ENCODE data around the gene SNAPC2.

The SNAPC2 gene

DNA sequence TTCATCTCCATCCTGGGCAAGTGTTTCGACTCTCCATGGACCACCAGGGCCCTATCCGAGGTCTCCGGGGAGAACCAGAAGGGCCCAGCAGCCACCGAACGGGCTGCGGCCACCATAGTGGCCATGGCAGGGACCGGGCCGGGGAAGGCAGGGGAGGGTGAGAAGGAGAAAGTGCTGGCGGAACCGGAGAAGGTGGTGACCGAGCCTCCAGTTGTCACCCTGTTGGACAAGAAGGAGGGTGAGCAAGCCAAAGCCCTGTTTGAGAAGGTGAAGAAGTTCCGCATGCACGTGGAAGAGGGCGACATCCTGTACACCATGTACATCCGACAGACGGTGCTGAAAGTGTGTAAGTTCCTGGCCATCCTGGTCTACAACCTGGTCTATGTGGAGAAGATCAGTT, 21.2 kb upstream of the SNAPC2 start:
- ChIA-PET CTCF (interaction anchor here (1.8 kb wide), 1 partner anchor 29 kb away, joined by 6 read pairs; no protein-coding TSS in a partner anchor), POLR2A (interaction anchor here (1.0 to 1.6 kb wide), 4 partner anchors 10 to 24 kb away, joined by 3 to 7 read pairs (median 4); partner anchors contain the start of genes LRRC8E, PRR36 and SNAPC2)
- no peak for TF ChIP-seq TARDBP (IDR thresholded peaks at IDR 0.05)
- no peak for TF ChIP-seq ELF4 (IDR thresholded peaks at IDR 0.05)
- no peak for TF ChIP-seq L3MBTL2 (conservative IDR thresholded peaks at IDR 0.05)
- no peak for TF ChIP-seq HDGF (IDR thresholded peaks at IDR 0.05; ENCODE audit: borderline replicate concordance)
- no peak for TF ChIP-seq FOXA1 (IDR thresholded peaks at IDR 0.05)
- no peak for TF ChIP-seq SUZ12 (IDR thresholded peaks at IDR 0.05)
- TF ChIP-seq ZNF384 (IDR thresholded peaks at IDR 0.05), result no peak
- TF ChIP-seq LEF1 (IDR thresholded peaks at IDR 0.05; ENCODE audit: borderline replicate concordance), result no peak
- no peak for TF ChIP-seq SP1 (IDR thresholded peaks at IDR 0.05)
- TF ChIP-seq ARNT (IDR thresholded peaks at IDR 0.05), result no peak
- no peak for TF ChIP-seq FOXK2 (IDR thresholded peaks at IDR 0.05)
- no peak for TF ChIP-seq NFRKB (IDR thresholded peaks at IDR 0.05)
- TF ChIP-seq BHLHE40 (IDR thresholded peaks at IDR 0.05; ENCODE audit: borderline replicate concordance), result no peak
- TF ChIP-seq CTBP1 (IDR thresholded peaks at IDR 0.05; ENCODE audit: borderline replicate concordance), result no peak
- no peak for TF ChIP-seq FOXM1 (IDR thresholded peaks at IDR 0.05; ENCODE audit: borderline replicate concordance)
- TF ChIP-seq, protein P1, sequence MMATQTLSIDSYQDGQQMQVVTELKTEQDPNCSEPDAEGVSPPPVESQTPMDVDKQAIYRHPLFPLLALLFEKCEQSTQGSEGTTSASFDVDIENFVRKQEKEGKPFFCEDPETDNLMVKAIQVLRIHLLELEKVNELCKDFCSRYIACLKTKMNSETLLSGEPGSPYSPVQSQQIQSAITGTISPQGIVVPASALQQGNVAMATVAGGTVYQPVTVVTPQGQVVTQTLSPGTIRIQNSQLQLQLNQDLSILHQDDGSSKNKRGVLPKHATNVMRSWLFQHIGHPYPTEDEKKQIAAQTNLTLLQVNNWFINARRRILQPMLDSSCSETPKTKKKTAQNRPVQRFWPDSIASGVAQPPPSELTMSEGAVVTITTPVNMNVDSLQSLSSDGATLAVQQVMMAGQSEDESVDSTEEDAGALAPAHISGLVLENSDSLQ (IDR thresholded peaks at IDR 0.05), result no peak
- no peak for DNase-seq (ENCODE audit: extremely low spot score)

DNA sequence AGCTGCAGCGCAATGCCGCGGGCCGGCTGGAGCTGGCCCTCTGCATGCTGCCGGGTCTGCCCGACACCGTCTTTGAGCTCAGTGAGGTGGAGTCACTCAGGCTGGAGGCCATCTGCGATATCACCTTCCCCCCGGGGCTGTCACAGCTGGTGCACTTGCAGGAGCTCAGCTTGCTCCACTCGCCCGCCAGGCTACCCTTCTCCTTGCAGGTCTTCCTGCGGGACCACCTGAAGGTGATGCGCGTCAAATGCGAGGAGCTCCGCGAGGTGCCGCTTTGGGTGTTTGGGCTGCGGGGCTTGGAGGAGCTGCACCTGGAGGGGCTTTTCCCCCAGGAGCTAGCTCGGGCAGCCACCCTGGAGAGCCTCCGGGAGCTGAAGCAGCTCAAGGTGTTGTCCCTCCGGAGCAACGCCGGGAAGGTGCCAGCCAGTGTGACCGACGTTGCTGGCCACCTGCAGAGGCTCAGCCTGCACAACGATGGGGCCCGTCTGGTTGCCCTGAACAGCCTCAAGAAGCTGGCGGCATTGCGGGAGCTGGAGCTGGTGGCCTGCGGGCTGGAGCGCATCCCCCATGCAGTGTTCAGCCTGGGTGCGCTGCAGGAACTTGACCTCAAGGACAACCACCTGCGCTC, 20.3 kb upstream of the SNAPC2 start:
- CTCF ChIA-PET, result interaction anchor here (1.8 kb wide), 1 partner anchor 30 kb away, joined by 6 read pairs; no protein-coding TSS in a partner anchor
- POLR2A ChIA-PET, result interaction anchor here (1.0 to 2.7 kb wide), 8 partner anchors 11 to 44 kb away, joined by 3 to 14 read pairs (median 4); partner anchors contain the start of genes LRRC8E, PRR36 and SNAPC2
- TF ChIP-seq SUZ12 (IDR thresholded peaks at IDR 0.05), result no peak
- no peak for TF ChIP-seq NFRKB (IDR thresholded peaks at IDR 0.05)
- no peak for TF ChIP-seq HDGF (IDR thresholded peaks at IDR 0.05; ENCODE audit: borderline replicate concordance)
- no peak for TF ChIP-seq BHLHE40 (IDR thresholded peaks at IDR 0.05; ENCODE audit: borderline replicate concordance)
- TF ChIP-seq FOXK2 (IDR thresholded peaks at IDR 0.05), result no peak
- TF ChIP-seq SP1 (IDR thresholded peaks at IDR 0.05), result no peak
- no peak for TF ChIP-seq TARDBP (IDR thresholded peaks at IDR 0.05)
- no peak for TF ChIP-seq FOXM1 (IDR thresholded peaks at IDR 0.05; ENCODE audit: borderline replicate concordance)
- no peak for TF ChIP-seq L3MBTL2 (conservative IDR thresholded peaks at IDR 0.05)
- TF ChIP-seq, protein P1 (IDR thresholded peaks at IDR 0.05), result no peak
- TF ChIP-seq CTBP1 (IDR thresholded peaks at IDR 0.05; ENCODE audit: borderline replicate concordance), result no peak
- no peak for DNase-seq (ENCODE audit: extremely low spot score)

DNA sequence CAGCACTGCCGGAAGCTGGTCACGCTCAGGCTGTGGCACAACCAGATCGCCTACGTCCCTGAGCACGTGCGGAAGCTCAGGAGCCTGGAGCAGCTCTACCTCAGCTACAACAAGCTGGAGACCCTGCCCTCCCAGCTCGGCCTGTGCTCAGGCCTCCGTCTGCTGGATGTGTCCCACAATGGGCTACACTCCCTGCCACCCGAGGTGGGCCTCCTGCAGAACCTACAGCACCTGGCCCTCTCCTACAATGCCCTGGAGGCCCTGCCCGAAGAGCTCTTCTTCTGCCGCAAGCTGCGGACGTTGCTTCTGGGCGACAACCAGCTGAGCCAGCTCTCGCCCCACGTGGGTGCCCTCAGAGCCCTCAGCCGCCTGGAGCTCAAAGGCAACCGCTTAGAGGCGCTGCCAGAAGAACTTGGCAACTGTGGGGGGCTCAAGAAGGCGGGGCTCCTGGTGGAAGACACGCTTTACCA, 19.7 kb upstream of the SNAPC2 start:
- TF ChIP-seq, protein P1 (IDR thresholded peaks at IDR 0.05), result no peak
- TF ChIP-seq NFRKB (IDR thresholded peaks at IDR 0.05), result no peak
- ChIA-PET POLR2A (interaction anchor here (1.0 to 2.7 kb wide), 9 partner anchors 12 to 43 kb away, joined by 3 to 14 read pairs (median 5); partner anchors contain the start of genes LRRC8E, PRR36 and SNAPC2), CTCF (interaction anchor here (1.8 kb wide), 1 partner anchor 31 kb away, joined by 6 read pairs; no protein-coding TSS in a partner anchor)
- no peak for DNase-seq (ENCODE audit: extremely low spot score)

DNA sequence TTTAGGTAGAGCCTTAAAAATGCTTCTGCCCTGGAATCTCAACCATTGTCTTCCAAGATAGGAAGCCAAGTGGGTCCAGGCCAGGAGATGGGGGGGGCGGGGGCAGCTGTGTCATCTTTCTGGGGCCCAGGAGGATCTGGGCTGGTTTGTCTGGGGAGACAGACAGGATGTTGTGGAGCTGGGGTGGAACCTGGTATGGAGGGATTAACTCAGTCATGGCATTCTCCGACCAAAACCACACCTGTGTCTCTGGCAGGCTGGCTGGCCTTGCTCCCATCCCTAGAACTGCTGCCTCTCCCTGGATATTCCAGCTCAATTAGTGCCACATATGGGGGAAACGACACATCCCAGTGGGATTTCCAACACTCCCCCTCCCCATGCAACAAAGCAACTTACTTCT, 19.2 kb upstream of the SNAPC2 start:
- DNase-seq (ENCODE audit: extremely low spot score), result no peak
- TF ChIP-seq CTBP1 (IDR thresholded peaks at IDR 0.05; ENCODE audit: borderline replicate concordance), result no peak
- no peak for TF ChIP-seq FOXM1 (IDR thresholded peaks at IDR 0.05; ENCODE audit: borderline replicate concordance)
- TF ChIP-seq SUZ12 (IDR thresholded peaks at IDR 0.05), result no peak
- no peak for TF ChIP-seq FOXA1 (IDR thresholded peaks at IDR 0.05)
- no peak for TF ChIP-seq ELF4 (IDR thresholded peaks at IDR 0.05)
- no peak for TF ChIP-seq FOXK2 (IDR thresholded peaks at IDR 0.05)
- no peak for TF ChIP-seq SP1 (IDR thresholded peaks at IDR 0.05)
- TF ChIP-seq, protein P1 (IDR thresholded peaks at IDR 0.05), result no peak
- POLR2A ChIA-PET, result interaction anchor here (1.0 to 2.7 kb wide), 7 partner anchors 12 to 43 kb away, joined by 3 to 14 read pairs (median 6); partner anchors contain the start of genes LRRC8E and SNAPC2
- CTCF ChIA-PET, result interaction anchor here (1.8 kb wide), 1 partner anchor 31 kb away, joined by 6 read pairs; no protein-coding TSS in a partner anchor

DNA sequence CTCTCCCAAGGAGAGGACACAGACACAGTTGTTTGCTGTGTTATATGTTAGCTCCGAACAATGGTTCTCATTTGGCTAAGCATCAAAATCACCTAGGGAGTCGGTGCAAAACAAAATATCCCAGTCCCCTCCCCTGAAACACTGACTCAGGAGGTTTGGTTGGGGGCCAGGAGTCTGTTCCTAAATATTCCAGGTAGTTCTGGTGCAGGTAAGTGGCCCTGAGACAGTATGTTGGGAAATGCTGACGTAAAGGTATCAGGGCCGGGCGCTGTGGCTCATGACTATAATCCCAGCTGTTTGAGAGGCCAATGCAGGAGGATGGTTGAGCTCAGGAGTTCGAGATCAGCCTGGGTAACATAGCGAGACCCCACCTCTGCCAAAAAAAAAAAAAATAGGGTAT, 18.8 kb upstream of the SNAPC2 start:
- TF ChIP-seq LEF1 (IDR thresholded peaks at IDR 0.05; ENCODE audit: borderline replicate concordance), result no peak
- no peak for TF ChIP-seq BHLHE40 (IDR thresholded peaks at IDR 0.05; ENCODE audit: borderline replicate concordance)
- TF ChIP-seq TARDBP (IDR thresholded peaks at IDR 0.05), result no peak
- no peak for TF ChIP-seq NFRKB (IDR thresholded peaks at IDR 0.05)
- TF ChIP-seq SP1 (IDR thresholded peaks at IDR 0.05), result no peak
- no peak for TF ChIP-seq L3MBTL2 (conservative IDR thresholded peaks at IDR 0.05)
- TF ChIP-seq SUZ12 (IDR thresholded peaks at IDR 0.05), result no peak
- no peak for TF ChIP-seq FOXM1 (IDR thresholded peaks at IDR 0.05; ENCODE audit: borderline replicate concordance)
- TF ChIP-seq ZNF384 (IDR thresholded peaks at IDR 0.05), result no peak
- TF ChIP-seq HDGF (IDR thresholded peaks at IDR 0.05; ENCODE audit: borderline replicate concordance), result no peak
- TF ChIP-seq FOXA1 (IDR thresholded peaks at IDR 0.05), result no peak
- TF ChIP-seq ARNT (IDR thresholded peaks at IDR 0.05), result no peak
- TF ChIP-seq, protein P1 (IDR thresholded peaks at IDR 0.05), result no peak
- no peak for TF ChIP-seq ELF4 (IDR thresholded peaks at IDR 0.05)
- no peak for TF ChIP-seq FOXK2 (IDR thresholded peaks at IDR 0.05)
- TF ChIP-seq CTBP1 (IDR thresholded peaks at IDR 0.05; ENCODE audit: borderline replicate concordance), result no peak
- ChIA-PET POLR2A (interaction anchor here (0.8 to 2.7 kb wide), 5 partner anchors 13 to 28 kb away, joined by 3 to 14 read pairs (median 6); partner anchors contain the start of genes LRRC8E and SNAPC2), CTCF (interaction anchor here (0.7 kb wide), 1 partner anchor 32 kb away, joined by 3 read pairs; no protein-coding TSS in a partner anchor)

More for the DNA sequence above, 18.8 kb upstream of the SNAPC2 start:
- DNase-seq (ENCODE audit: extremely low spot score), result no peak

All from HEK293T (cell line).